H9 (cell line): ENCODE results near the gene DNAH11. TPM values are rescaled to one million over a fixed set of nuclear protein-coding genes. Genes with fewer than 3 reads are reported as not detected.

Experiments used
- DNase-seq: peaks from one replicate; pipeline ENCODE4 v3.0.0-alpha.2; 2017
- H2AFZ ChIP-seq: one replicate; pipeline ENCODE4 v1.6.1; 2013; ENCODE audit warnings: mild to moderate bottlenecking, low read length, control low read depth, moderate library complexity
- H2AK5ac ChIP-seq: 2 replicates; pipeline ENCODE4 v1.6.1; 2013; ENCODE audit warnings: low read length, control low read depth, mixed read lengths; ENCODE audit not compliant: insufficient read length
- H2BK120ac ChIP-seq: one replicate; pipeline ENCODE4 v1.6.1; 2013; ENCODE audit warnings: low read depth, mild to moderate bottlenecking, low read length, control low read depth, inconsistent platforms; ENCODE audit not compliant: poor library complexity, severe bottlenecking
- H2BK12ac ChIP-seq: 2 replicates; pipeline ENCODE4 v1.6.1; 2013; ENCODE audit warnings: low read length, control low read depth, mixed read lengths, low read depth; ENCODE audit not compliant: insufficient read length
- H2BK15ac ChIP-seq: 2 replicates; pipeline ENCODE4 v1.6.1; 2013; ENCODE audit warnings: low read depth, low read length, control low read depth
- H2BK20ac ChIP-seq: one replicate; pipeline ENCODE4 v1.6.1; 2013; ENCODE audit warnings: low read depth, mild to moderate bottlenecking, low read length, control low read depth, inconsistent platforms; ENCODE audit not compliant: poor library complexity, severe bottlenecking
- H2BK5ac ChIP-seq: 2 replicates; pipeline ENCODE4 v1.6.1; 2013; ENCODE audit warnings: low read length, control low read depth, mixed read lengths; ENCODE audit not compliant: insufficient read length
- H3K14ac ChIP-seq: 2 replicates; pipeline ENCODE4 v1.6.1; 2013; ENCODE audit warnings: low read length, control low read depth; ENCODE audit not compliant: insufficient read depth
- H3K18ac ChIP-seq: 2 replicates; pipeline ENCODE4 v1.6.1; 2013; ENCODE audit warnings: low read depth, mild to moderate bottlenecking, mixed read lengths, low read length, control low read depth; ENCODE audit not compliant: insufficient read length
- H3K23ac ChIP-seq: 2 replicates; pipeline ENCODE4 v1.6.1; 2013; ENCODE audit warnings: low read length, control low read depth, mixed read lengths, low read depth; ENCODE audit not compliant: insufficient read length
- H3K23me2 ChIP-seq: 2 replicates; pipeline ENCODE4 v1.6.1; 2013; ENCODE audit warnings: low read depth, mild to moderate bottlenecking, mixed read lengths, low read length, control low read depth; ENCODE audit not compliant: insufficient read length, poor library complexity, severe bottlenecking
- H3K27ac ChIP-seq: 2 replicates; pipeline ENCODE4 v1.5.1; 2013; ENCODE audit warnings: low read length, control low read depth, mixed read lengths, low read depth; ENCODE audit not compliant: insufficient read length
- H3K27me3 ChIP-seq: 2 replicates; pipeline ENCODE4 v1.6.1; 2013; ENCODE audit warnings: low read length, control low read depth, inconsistent platforms; ENCODE audit not compliant: insufficient read depth
- H3K4ac ChIP-seq: 2 replicates; pipeline ENCODE4 v1.6.1; 2013; ENCODE audit warnings: low read depth, mild to moderate bottlenecking, control low read depth, inconsistent platforms, low read length, moderate library complexity
- H3K4me1 ChIP-seq: 2 replicates; pipeline ENCODE4 v1.6.1; 2013; ENCODE audit warnings: low read length, control low read depth, inconsistent platforms; ENCODE audit not compliant: insufficient read depth
- H3K4me2 ChIP-seq: 2 replicates; pipeline ENCODE4 v1.6.1; 2013; ENCODE audit warnings: low read length, control low read depth, mixed read lengths; ENCODE audit not compliant: insufficient read length, insufficient read depth
- H3K56ac ChIP-seq: 2 replicates; pipeline ENCODE4 v1.6.1; 2013; ENCODE audit warnings: low read depth, mild to moderate bottlenecking, mixed read lengths, low read length, control low read depth; ENCODE audit not compliant: insufficient read length
- H3K79me1 ChIP-seq: 2 replicates; pipeline ENCODE4 v1.6.1; 2013; ENCODE audit warnings: low read depth, mild to moderate bottlenecking, moderate library complexity, low read length, control low read depth, inconsistent platforms; ENCODE audit not compliant: insufficient read depth, poor library complexity, severe bottlenecking
- H3K79me2 ChIP-seq: 2 replicates; pipeline ENCODE4 v1.6.1; 2013; ENCODE audit warnings: low read length, control low read depth, inconsistent platforms; ENCODE audit not compliant: insufficient read depth
- H3K9ac ChIP-seq: 2 replicates; pipeline ENCODE4 v1.6.1; 2013; ENCODE audit warnings: low read length, control low read depth, mixed read lengths; ENCODE audit not compliant: insufficient read length; ENCODE audit errors: extremely low read depth
- H3K9me3 ChIP-seq: one replicate; pipeline ENCODE4 v1.6.1; 2013; ENCODE audit warnings: low read depth, low read length, inconsistent platforms; ENCODE audit not compliant: control insufficient read depth
- H3T11ph ChIP-seq: one replicate; pipeline ENCODE4 v1.6.1; 2013; ENCODE audit warnings: mild to moderate bottlenecking, low read length, control low read depth, inconsistent platforms
- H4K20me1 ChIP-seq: one replicate; pipeline ENCODE4 v1.6.1; 2013; ENCODE audit not compliant: control insufficient read depth, insufficient read length, insufficient read depth
- H4K5ac ChIP-seq: 2 replicates; pipeline ENCODE4 v1.6.1; 2013; ENCODE audit warnings: low read depth, mild to moderate bottlenecking, mixed read lengths, low read length, control low read depth; ENCODE audit not compliant: insufficient read length
- H4K8ac ChIP-seq: replicated peaks from 2 replicates; pipeline ENCODE4 v1.6.1; 2013; ENCODE audit warnings: low read length, control low read depth, mixed read lengths, low read depth; ENCODE audit not compliant: insufficient read length
- H4K91ac ChIP-seq: 2 replicates; pipeline ENCODE4 v1.6.1; 2013; ENCODE audit warnings: low read depth, mild to moderate bottlenecking, moderate library complexity, mixed read lengths, low read length, control low read depth; ENCODE audit not compliant: insufficient read length
- H3K27ac Mint-ChIP-seq, 3 experiments: 2 replicates in 2 of 3; 3 replicates in 1 of 3; pipeline ENCODE4 v1.8.0; 2020 to 2021; ENCODE audit warnings: mixed read lengths in 3 of 3, mild to moderate bottlenecking in 1 of 3, moderate library complexity in 1 of 3
- H3K27me3 Mint-ChIP-seq: 2 replicates; pipeline ENCODE4 v1.8.0; 2021; ENCODE audit warnings: low read depth, mild to moderate bottlenecking, moderate library complexity, mixed read lengths
- H3K36me3 Mint-ChIP-seq, 3 experiments: 2 replicates in 2 of 3; 3 replicates in 1 of 3; pipeline ENCODE4 v1.8.0; 2020 to 2021; ENCODE audit warnings: low read depth in 3 of 3, mixed read lengths in 3 of 3; ENCODE audit not compliant: insufficient read depth in 1 of 3
- H3K4me1 Mint-ChIP-seq, 2 experiments: 2 replicates each; pipeline ENCODE4 v1.8.0; 2020; ENCODE audit warnings: mixed read lengths in 2 of 2
- H3K4me3 Mint-ChIP-seq, 2 experiments: 2 replicates in 1 of 2; 3 replicates in 1 of 2; pipeline ENCODE4 v1.8.0; 2020 to 2021; ENCODE audit warnings: mild to moderate bottlenecking in 2 of 2, mixed read lengths in 2 of 2, moderate library complexity in 1 of 2
- H3K9me3 Mint-ChIP-seq, 2 experiments: 2 replicates in 1 of 2; 3 replicates in 1 of 2; pipeline ENCODE4 v1.8.0; 2020; ENCODE audit warnings: mild to moderate bottlenecking in 2 of 2, mixed read lengths in 2 of 2, moderate library complexity in 1 of 2
- CTCF ChIP-seq: fragments of 200-600 bp; sonication (generic); conservative IDR thresholded peaks from 3 replicates; pipeline ENCODE4 v1.8.0; 2021; ENCODE audit warnings: antibody characterized with exemption, mild to moderate bottlenecking
- WGBS: extraction: QIAGEN DNeasy Blood & Tissue Kit; methylation state at CpG from one replicate; pipeline ENCODE4 v1.1.7; 2013; ENCODE audit warnings: missing lambda C conversion rate, low lambda C conversion rate, mixed read lengths; ENCODE audit not compliant: insufficient read length; ENCODE audit errors: extremely low coverage; 5-methylcytosine and 5-hydroxymethylcytosine counted together
- total RNA-seq: library from RNA; stranded (reverse); gene quantifications from 2 replicates; pipeline ENCODE4 v1.2.1, GENCODE V29; 2021

DNAH11 gene
- total RNA-seq, 1 experiment from 2014 or later: 2.5 TPM

DNA sequence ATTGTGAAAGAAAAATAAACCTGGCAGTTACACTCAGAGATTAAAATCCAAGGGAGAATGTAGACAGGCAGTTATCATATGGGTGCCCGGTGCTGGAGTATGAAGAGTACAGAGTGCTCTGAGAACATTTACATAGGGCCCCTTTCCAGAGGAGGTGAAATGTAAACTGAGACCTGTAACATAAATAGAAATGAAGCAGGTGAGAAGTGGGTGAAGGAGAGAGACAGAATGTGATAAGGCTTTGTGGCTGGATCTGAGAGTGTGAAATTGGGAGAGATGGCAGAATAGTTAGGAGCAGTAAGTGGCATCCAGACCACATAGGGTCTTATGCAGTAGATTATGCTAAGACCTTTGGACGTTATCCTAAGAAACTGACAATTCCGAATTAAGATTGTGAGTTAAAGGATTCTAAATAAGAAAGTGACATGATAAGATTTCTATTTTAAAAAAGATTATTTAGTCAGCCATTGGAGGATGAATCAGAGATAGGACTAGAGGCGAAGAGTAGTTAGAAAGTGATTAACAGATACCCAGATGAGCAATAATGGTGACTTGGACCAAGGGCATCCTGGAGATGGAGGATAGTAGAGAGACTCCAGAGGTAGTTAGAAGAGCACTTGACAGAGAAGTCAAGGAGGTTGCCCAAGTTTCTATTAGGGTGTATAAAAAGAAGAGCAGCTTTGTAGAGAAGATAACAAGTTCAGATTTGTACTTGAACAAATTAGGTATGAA is 36.7 kb downstream of the DNAH11 start:
- Histone ChIP-seq H4K8ac (no peak overlapping the region), H2BK15ac (no peak overlapping the region), H3K56ac (no peak overlapping the region), H2AFZ (no peak overlapping the region), H4K20me1 (no peaks in the 10 kb centered on the region), H3K4me2 (no peak overlapping the region), H3K9me3 (no peaks in the 10 kb centered on the region), H2BK12ac (no peak overlapping the region), H3K79me2 (no peaks in the 10 kb centered on the region), H2AK5ac (no peak overlapping the region), H3K23ac (no peak overlapping the region), H3K27ac (no peak overlapping the region), H3K4me1 (no peaks in the 10 kb centered on the region), H3T11ph (no peak overlapping the region), H3K14ac (no peak overlapping the region), H2BK5ac (no peak overlapping the region), H3K23me2 (no peaks in the 10 kb centered on the region), H4K91ac (no peak overlapping the region), H4K5ac (no peak overlapping the region), H3K79me1 (no peaks in the 10 kb centered on the region), H3K9ac (no peak overlapping the region), H2BK120ac (no peak overlapping the region), H2BK20ac (no peak overlapping the region), H3K27me3 (no peaks in the 10 kb centered on the region), H3K18ac (no peak overlapping the region), H3K4ac (no peak overlapping the region)
- peaks cover 15 to 19% of the 10 kb centered on the region in 2 experiments for H3K9me3 Mint-ChIP-seq
- WGBS: no CpG with 5 or more reads among the region's 4 CpGs
- no peak for TF ChIP-seq CTCF
- H3K27me3 Mint-ChIP-seq: no peaks in the 10 kb centered on the region
- DNase-seq: no peak
- no peak overlapping the region for H3K4me3 Mint-ChIP-seq
- H3K27ac Mint-ChIP-seq: no peak overlapping the region
- no peaks in the 10 kb centered on the region for H3K4me1 Mint-ChIP-seq
- peaks cover 13 to 22% (median 20%) of the 10 kb centered on the region in 3 experiments for H3K36me3 Mint-ChIP-seq
